Measurements from ENCODE around the gene TDRD12. TPM values are rescaled to one million over a fixed set of nuclear protein-coding genes. Genes with fewer than 3 reads are reported as not detected.
A peak's percentile ranks its signal among the peaks of the same experiment; 100 is the strongest.

The TDRD12 gene
- total and polyA plus RNA-seq, 2 of the 13 experiments (the other 11 are each of a cell fraction or from before 2014, with no cell fraction given), result 0.03 to 0.40 TPM

DNA sequence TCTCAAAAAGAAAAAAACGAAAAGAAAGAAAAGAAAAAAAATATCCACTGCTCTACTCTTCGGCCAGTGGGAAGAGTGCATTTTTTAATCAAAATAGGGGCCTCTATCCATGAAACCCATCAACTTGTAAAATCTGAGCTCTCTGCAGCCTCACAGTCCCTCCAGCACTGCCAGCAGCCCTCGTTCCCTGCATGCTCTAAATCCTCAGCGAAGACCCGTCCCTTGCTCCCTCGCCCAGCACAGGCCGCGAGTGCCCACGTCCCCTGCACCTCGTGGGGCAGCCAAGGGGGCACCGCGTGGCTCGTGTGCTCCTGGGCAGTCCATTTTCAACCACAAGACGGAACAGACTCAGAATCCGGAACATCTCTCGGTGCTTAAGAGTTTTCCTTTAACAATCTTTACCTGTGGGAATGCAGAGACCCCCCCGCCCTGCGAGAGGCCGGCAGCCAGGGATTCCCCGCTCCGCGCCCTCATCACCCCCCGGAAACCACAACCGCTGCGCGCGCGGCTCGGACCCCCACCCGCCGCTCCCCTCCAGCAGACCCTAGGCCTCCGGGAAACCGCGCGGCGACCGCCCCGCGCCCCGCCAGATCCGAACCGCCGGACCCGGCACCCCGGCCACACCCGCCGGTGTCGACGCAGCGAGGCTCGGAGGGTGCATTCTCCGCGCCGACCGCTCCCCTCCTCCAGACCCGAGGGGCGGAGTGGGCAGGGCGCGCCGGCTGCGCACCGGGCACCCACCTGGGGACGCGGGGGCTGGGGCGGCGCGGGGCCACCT, 45.2 kb upstream of the TDRD12 start (continued):
- TF ChIP-seq, protein P1, sequence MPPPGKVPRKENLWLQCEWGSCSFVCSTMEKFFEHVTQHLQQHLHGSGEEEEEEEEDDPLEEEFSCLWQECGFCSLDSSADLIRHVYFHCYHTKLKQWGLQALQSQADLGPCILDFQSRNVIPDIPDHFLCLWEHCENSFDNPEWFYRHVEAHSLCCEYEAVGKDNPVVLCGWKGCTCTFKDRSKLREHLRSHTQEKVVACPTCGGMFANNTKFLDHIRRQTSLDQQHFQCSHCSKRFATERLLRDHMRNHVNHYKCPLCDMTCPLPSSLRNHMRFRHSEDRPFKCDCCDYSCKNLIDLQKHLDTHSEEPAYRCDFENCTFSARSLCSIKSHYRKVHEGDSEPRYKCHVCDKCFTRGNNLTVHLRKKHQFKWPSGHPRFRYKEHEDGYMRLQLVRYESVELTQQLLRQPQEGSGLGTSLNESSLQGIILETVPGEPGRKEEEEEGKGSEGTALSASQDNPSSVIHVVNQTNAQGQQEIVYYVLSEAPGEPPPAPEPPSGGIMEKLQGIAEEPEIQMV (CRISPR knock-in tag; IDR thresholded peaks at IDR 0.05; ENCODE audit: low read depth), result peak; percentile 95
- TF ChIP-seq, protein P2, sequence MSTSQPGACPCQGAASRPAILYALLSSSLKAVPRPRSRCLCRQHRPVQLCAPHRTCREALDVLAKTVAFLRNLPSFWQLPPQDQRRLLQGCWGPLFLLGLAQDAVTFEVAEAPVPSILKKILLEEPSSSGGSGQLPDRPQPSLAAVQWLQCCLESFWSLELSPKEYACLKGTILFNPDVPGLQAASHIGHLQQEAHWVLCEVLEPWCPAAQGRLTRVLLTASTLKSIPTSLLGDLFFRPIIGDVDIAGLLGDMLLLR (CRISPR knock-in tag; IDR thresholded peaks at IDR 0.05), result peak; percentile 25; the same call in 1 of the 2 replicates
- no peak for TF ChIP-seq U2AF1 (optimal IDR thresholded peaks at IDR 0.05; ENCODE audit: low read depth, low read length)
- no peak for TF ChIP-seq NR2F1 (CRISPR knock-in tag; IDR thresholded peaks at IDR 0.05)
- 0 out of 2 replicates have a peak, but pooled peaks have one; percentile 35 for TF ChIP-seq ZBTB38 (CRISPR knock-in tag; IDR thresholded peaks at IDR 0.05)
- TF ChIP-seq, protein P3, sequence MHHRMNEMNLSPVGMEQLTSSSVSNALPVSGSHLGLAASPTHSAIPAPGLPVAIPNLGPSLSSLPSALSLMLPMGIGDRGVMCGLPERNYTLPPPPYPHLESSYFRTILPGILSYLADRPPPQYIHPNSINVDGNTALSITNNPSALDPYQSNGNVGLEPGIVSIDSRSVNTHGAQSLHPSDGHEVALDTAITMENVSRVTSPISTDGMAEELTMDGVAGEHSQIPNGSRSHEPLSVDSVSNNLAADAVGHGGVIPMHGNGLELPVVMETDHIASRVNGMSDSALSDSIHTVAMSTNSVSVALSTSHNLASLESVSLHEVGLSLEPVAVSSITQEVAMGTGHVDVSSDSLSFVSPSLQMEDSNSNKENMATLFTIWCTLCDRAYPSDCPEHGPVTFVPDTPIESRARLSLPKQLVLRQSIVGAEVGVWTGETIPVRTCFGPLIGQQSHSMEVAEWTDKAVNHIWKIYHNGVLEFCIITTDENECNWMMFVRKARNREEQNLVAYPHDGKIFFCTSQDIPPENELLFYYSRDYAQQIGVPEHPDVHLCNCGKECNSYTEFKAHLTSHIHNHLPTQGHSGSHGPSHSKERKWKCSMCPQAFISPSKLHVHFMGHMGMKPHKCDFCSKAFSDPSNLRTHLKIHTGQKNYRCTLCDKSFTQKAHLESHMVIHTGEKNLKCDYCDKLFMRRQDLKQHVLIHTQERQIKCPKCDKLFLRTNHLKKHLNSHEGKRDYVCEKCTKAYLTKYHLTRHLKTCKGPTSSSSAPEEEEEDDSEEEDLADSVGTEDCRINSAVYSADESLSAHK (CRISPR knock-in tag; IDR thresholded peaks at IDR 0.05; ENCODE audit: borderline replicate concordance), result no peak
- TF ChIP-seq HNRNPK (IDR thresholded peaks at IDR 0.05; ENCODE audit: low read depth, low read length, poor library complexity, severe bottlenecking), result no peak
- no peak for TF ChIP-seq MED1 (CRISPR knock-in tag; IDR thresholded peaks at IDR 0.05)
- TF ChIP-seq SIX4 (CRISPR knock-in tag; IDR thresholded peaks at IDR 0.05), result no peak
- TF ChIP-seq ZNF839 (CRISPR knock-in tag; IDR thresholded peaks at IDR 0.05; ENCODE audit: borderline replicate concordance), result no peak
- no peak for TF ChIP-seq CBX5 (CRISPR knock-in tag; IDR thresholded peaks at IDR 0.05; ENCODE audit: borderline replicate concordance)
- no peak for TF ChIP-seq ETV5 (CRISPR knock-in tag; IDR thresholded peaks at IDR 0.05; ENCODE audit: borderline replicate concordance)
- TF ChIP-seq TCF12 (IDR thresholded peaks at IDR 0.05), result no peak
- TF ChIP-seq TCF12 (CRISPR knock-in tag; IDR thresholded peaks at IDR 0.05), result 0 out of 2 replicates have a peak, but pooled peaks have one; percentile 25
- TF ChIP-seq ZNF230 (CRISPR knock-in tag; IDR thresholded peaks at IDR 0.05), result 0 out of 2 replicates have a peak, but pooled peaks have one; percentile 6
- TF ChIP-seq, protein P4, sequence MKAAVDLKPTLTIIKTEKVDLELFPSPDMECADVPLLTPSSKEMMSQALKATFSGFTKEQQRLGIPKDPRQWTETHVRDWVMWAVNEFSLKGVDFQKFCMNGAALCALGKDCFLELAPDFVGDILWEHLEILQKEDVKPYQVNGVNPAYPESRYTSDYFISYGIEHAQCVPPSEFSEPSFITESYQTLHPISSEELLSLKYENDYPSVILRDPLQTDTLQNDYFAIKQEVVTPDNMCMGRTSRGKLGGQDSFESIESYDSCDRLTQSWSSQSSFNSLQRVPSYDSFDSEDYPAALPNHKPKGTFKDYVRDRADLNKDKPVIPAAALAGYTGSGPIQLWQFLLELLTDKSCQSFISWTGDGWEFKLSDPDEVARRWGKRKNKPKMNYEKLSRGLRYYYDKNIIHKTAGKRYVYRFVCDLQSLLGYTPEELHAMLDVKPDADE (CRISPR knock-in tag; IDR thresholded peaks at IDR 0.05), result no peak
- no peak; the same call in 1 of the 2 replicates for TF ChIP-seq SAP130 (CRISPR knock-in tag; IDR thresholded peaks at IDR 0.05; ENCODE audit: low read depth)
- no peak for TF ChIP-seq KDM6A (CRISPR knock-in tag; IDR thresholded peaks at IDR 0.05; ENCODE audit: low read depth)
- TF ChIP-seq ERF (CRISPR knock-in tag; IDR thresholded peaks at IDR 0.05), result no peak
- no peak for TF ChIP-seq FOXP1 (IDR thresholded peaks at IDR 0.05)
- no peak for TF ChIP-seq FOXP1 (CRISPR knock-in tag; IDR thresholded peaks at IDR 0.05)
- no peak for TF ChIP-seq ZFAT (CRISPR knock-in tag; conservative IDR thresholded peaks at IDR 0.05)
- TF ChIP-seq POLR2AphosphoS2 (IDR thresholded peaks at IDR 0.05; ENCODE audit: low read depth, low read length), result no peak
- TF ChIP-seq SMYD3 (CRISPR knock-in tag; IDR thresholded peaks at IDR 0.05), result no peak
- no peak for TF ChIP-seq NONO (IDR thresholded peaks at IDR 0.05)
- TF ChIP-seq NONO (CRISPR knock-in tag; conservative IDR thresholded peaks at IDR 0.05), result 0 out of 2 replicates have a peak, but pooled peaks have one; percentile 6
- no peak for TF ChIP-seq DNMT3B (CRISPR knock-in tag; conservative IDR thresholded peaks at IDR 0.05)

Data from HepG2 (cell line).